GM13977 (cell line): ENCODE results near the gene MIS18A.

Source experiments
- DNase-seq: peaks from one replicate; pipeline ENCODE4 v3.0.0; 2012; ENCODE audit warnings: low spot score
- in situ Hi-C: fragments of 300-500 bp; cut with MboI; formaldehyde crosslinking; loops from one replicate; pipeline ENCODE4 v1.12.0; 2022; ENCODE audit warnings: low sequenced_read_pairs, low pct_unique_long_range_greater_than_20kb, mixed read lengths, inconsistent platforms; ENCODE audit not compliant: unreplicated experiment
- TF ChIP-seq, protein P1 (sequence below): IDR thresholded peaks from 2 replicates; pipeline ENCODE4 v1.5.1; 2012; ENCODE audit warnings: mild to moderate bottlenecking, control low read depth; ENCODE audit not compliant: insufficient read depth; ENCODE audit errors: extremely low read depth, missing control alignments

MIS18A gene

DNA sequence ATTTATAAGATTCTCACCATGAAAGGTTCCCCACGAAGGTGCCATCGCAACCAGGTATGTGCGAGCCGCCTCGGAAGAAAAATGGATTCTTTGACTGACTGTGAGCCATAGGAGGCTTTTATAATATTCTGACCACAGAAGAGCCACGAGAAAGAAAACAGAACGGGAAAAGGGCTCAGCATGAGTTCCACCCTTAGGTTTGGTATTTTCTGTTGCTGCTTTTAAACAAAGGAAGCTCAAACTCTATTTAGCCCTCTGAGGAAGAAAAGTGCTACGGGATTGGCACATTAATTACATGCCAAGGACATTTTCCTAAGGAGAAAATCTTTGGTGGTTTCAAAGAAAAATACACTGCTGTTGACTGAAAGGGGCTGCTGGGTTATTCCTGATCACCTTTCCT lies 39.3 kb downstream of the MIS18A start:
- in situ Hi-C loops: no loop called here
- no peak for DNase-seq
- TF ChIP-seq, protein P1, sequence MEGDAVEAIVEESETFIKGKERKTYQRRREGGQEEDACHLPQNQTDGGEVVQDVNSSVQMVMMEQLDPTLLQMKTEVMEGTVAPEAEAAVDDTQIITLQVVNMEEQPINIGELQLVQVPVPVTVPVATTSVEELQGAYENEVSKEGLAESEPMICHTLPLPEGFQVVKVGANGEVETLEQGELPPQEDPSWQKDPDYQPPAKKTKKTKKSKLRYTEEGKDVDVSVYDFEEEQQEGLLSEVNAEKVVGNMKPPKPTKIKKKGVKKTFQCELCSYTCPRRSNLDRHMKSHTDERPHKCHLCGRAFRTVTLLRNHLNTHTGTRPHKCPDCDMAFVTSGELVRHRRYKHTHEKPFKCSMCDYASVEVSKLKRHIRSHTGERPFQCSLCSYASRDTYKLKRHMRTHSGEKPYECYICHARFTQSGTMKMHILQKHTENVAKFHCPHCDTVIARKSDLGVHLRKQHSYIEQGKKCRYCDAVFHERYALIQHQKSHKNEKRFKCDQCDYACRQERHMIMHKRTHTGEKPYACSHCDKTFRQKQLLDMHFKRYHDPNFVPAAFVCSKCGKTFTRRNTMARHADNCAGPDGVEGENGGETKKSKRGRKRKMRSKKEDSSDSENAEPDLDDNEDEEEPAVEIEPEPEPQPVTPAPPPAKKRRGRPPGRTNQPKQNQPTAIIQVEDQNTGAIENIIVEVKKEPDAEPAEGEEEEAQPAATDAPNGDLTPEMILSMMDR: no peak

GRCh38 chr21:32238063-32238462 lies 40.8 kb downstream of the MIS18A start:
- TF ChIP-seq, protein P1: no peak
- no peak for DNase-seq
- in situ Hi-C loops: no loop called here

DNA sequence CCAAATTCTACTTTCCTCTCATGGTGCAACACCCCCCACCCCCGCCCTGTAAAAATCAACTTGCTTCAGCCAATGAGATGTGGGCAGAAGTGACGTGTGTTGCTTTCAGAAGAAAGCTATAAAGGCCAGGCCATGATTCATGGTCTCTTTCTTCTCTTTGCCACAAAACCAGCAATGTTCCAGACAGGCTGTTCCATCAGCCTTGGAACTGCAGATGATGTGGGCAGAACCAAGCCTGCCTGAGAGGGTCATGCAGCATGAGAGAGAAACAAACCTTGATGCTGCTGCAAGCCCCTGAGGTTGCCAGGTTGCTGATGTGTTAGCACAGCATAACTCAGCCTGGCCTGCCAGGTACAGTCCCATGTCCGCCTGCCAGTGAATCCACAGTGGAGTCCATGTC lies 41.8 kb downstream of the MIS18A start:
- in situ Hi-C loops: no loop called here
- no peak for DNase-seq
- TF ChIP-seq, protein P1: no peak

DNA sequence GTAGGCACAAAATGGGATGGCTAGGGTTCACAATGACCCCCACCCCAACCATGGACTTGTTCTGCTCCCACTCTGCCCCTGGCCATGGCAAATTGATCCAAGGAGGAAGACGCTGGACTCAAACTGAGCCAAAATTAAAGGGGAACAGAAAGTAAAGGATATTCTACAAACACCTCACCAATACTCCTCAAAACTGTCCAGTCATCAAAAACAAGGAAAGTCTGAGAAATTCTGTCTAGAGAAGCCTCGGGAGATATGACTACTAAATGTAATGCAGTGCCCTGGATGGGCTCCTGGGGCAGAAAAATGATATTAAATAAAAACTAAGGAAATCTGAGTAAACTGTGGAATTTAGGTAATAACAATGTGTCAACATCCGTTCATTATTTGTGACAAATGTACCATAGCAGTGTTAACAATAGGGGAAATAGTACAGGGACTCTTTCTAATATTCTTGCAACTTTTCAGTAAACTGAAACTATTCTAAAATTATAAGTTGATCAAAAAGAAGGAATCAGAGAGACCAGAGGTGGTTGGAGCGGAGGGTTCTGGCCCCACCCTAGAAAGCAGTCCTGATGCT lies 45.0 kb downstream of the MIS18A start:
- TF ChIP-seq, protein P1: no peak
- no peak for DNase-seq
- in situ Hi-C loops: no loop called here

GRCh38 chr21:32233055-32233546 lies 45.7 kb downstream of the MIS18A start:
- no peak for DNase-seq
- TF ChIP-seq, protein P1: no peak
- in situ Hi-C loops: no loop called here

DNA sequence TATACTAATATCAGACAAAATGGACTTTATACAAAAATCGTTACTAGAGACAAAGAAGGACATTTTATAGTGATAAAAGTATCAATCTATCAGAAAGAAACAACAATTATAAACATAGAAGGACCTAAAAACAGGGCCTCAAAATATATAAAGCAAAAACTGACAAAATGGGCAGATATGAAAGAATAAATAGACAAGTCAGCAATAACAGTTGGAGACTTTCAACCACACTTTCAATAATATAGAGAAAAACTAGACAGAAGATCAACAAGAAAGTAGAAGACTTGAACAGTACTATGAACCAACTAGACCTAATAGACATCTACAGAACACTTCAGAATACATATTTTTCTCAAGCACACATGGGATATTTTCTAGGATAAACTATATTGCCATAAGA lies 52.4 kb downstream of the MIS18A start:
- in situ Hi-C loops: no loop called here

More for the DNA sequence above, 52.4 kb downstream of the MIS18A start:
- DNase-seq: no peak
- TF ChIP-seq, protein P1: no peak
